Kidney (tissue), 14 donors: ENCODE results near the gene LSM14B. TPM values are rescaled to one million over a fixed set of nuclear protein-coding genes. Genes with fewer than 3 reads are reported as not detected.

Source experiments
- DNase-seq, 5 donors: peaks; one replicate each; pipeline ENCODE4 v3.0.0-alpha.2; 2013 to 2020
- FAIRE-seq: peaks from 2 replicates; lab custom pipeline; 2012; peaks lifted over from hg19 to GRCh38; lab: Jason Lieb, UNC
- H3K27ac ChIP-seq, 2 donors: one replicate each; pipeline ENCODE4 v1.7.0; 2013; ENCODE audit warnings: low read depth in 2 of 2, low read length in 2 of 2, inconsistent platforms in 1 of 2
- H3K27me3 ChIP-seq: one replicate; pipeline ENCODE4 v1.7.1; 2013; ENCODE audit warnings: low read length, inconsistent platforms; ENCODE audit not compliant: control insufficient read depth, insufficient read depth
- H3K36me3 ChIP-seq, 3 donors: one replicate each; pipeline versions ENCODE4 v1.7.0 to v1.7.1; 2013; ENCODE audit warnings: low read length in 3 of 3, control low read depth in 1 of 3, inconsistent platforms in 1 of 3; ENCODE audit not compliant: insufficient read depth in 3 of 3, control insufficient read depth in 2 of 3
- H3K4me1 ChIP-seq, 3 donors: one replicate each; pipeline versions ENCODE4 v1.7.0 to v1.7.1; 2013; ENCODE audit warnings: low read length in 3 of 3, inconsistent platforms in 1 of 3, low read depth in 1 of 3; ENCODE audit not compliant: control insufficient read depth in 2 of 3, insufficient read depth in 2 of 3
- H3K4me3 ChIP-seq, 3 donors: one replicate each; pipeline versions ENCODE4 v1.7.0 to v1.8.1; 2013; ENCODE audit warnings: low read length in 3 of 3, control low read depth in 1 of 3, inconsistent platforms in 1 of 3
- H3K9ac ChIP-seq, 3 donors: one replicate each; pipeline versions ENCODE4 v1.7.0 to v1.7.1; 2013; ENCODE audit warnings: low read length in 3 of 3, control low read depth in 1 of 3, inconsistent platforms in 1 of 3
- H3K9me3 ChIP-seq, 3 donors: one replicate each; pipeline versions ENCODE4 v1.7.0 to v1.7.1; 2013; ENCODE audit warnings: low read length in 3 of 3, control low read depth in 1 of 3, inconsistent platforms in 1 of 3; ENCODE audit not compliant: control insufficient read depth in 2 of 3, insufficient read depth in 1 of 3
- CTCF ChIP-seq: IDR thresholded peaks from 3 replicates; pipeline ENCODE4 v1.5.1; 2012; ENCODE audit warnings: mild to moderate bottlenecking, moderate library complexity, borderline replicate concordance; ENCODE audit not compliant: insufficient read depth; ENCODE audit errors: extremely low read depth
- intact Hi-C: fragments of 100-400 bp; cut with DNase I; formaldehyde crosslinking; loops from one replicate; pipeline ENCODE4 v1.11.1; 2022
- polyA plus RNA-seq: library from polyadenylated mRNA; stranded (reverse); fragments of 350-450 nt; fragmentation: Illumina TruSeq; extraction: RNeasy Lipid Tissue Mini Kit (QIAGEN cat#74804); gene quantifications from one replicate; pipeline ENCODE4 v1.2.3, GENCODE V29; 2014; ENCODE audit warnings: low read depth, low replicate concordance; ENCODE audit not compliant: insufficient read depth
- total RNA-seq: library from RNA; stranded (reverse); fragmentation: NEBNext Ultra II Directional; extraction: Animal tissue kit (Norgen Biotek cat#: 25700); gene quantifications from one replicate; pipeline ENCODE4 v1.2.1, GENCODE V29; 2021
- donor health status: control.
- donor health status: control.
- donor health status: control.
- donor health status: control.
- donor health status: control.
- donor health status: DM: yes; HTN: yes; CAD: no.
- donor health status: Normal renal cell carcinoma (clear cell type).

Gene LSM14B
- total and polyA plus RNA-seq, 2 donors from 2014 or later: 18.0 to 31.6 TPM

DNA sequence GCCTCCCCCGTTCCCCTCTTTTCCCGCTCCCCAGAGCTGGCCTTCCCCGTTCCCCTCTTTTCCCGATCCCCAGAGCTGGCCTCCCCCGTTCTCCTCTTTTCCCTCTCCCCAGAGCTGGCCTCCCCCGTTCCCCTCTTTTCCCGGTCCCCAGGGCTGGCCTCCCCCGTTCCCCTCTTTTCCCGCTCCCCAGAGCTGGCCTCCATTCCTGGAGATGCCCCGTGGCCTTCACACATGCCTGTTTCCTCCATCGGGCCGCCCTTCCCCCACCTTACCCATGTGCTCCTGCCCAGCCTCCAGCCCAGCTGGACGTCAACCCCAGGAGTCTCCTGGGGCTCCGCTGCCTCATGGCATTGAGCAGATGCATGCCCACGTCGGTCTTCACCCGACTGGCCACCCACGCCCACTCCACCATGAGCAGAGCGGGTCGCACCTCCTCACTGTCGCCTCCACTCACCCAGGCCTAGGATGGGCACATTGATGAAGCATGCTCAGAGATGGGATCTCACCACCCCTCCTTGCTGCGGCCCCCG lies 29.6 kb downstream of the LSM14B start:
- H3K36me3 ChIP-seq: peaks cover 0 to 10% (median 6%) of the 10 kb centered on the region in 3 donors
- no peak for FAIRE-seq
- H3K4me3 ChIP-seq: no peak overlapping the region
- H3K27me3 ChIP-seq: no peaks in the 10 kb centered on the region
- intact Hi-C loops: no loop called here
- H3K4me1 ChIP-seq: peaks cover 0 to 30% (median 4%) of the 10 kb centered on the region in 3 donors
- no peak overlapping the region for H3K27ac ChIP-seq
- no peak for DNase-seq
- H3K9ac ChIP-seq: no peak overlapping the region
- TF ChIP-seq CTCF: no peak
- H3K9me3 ChIP-seq: no peaks in the 10 kb centered on the region

DNA sequence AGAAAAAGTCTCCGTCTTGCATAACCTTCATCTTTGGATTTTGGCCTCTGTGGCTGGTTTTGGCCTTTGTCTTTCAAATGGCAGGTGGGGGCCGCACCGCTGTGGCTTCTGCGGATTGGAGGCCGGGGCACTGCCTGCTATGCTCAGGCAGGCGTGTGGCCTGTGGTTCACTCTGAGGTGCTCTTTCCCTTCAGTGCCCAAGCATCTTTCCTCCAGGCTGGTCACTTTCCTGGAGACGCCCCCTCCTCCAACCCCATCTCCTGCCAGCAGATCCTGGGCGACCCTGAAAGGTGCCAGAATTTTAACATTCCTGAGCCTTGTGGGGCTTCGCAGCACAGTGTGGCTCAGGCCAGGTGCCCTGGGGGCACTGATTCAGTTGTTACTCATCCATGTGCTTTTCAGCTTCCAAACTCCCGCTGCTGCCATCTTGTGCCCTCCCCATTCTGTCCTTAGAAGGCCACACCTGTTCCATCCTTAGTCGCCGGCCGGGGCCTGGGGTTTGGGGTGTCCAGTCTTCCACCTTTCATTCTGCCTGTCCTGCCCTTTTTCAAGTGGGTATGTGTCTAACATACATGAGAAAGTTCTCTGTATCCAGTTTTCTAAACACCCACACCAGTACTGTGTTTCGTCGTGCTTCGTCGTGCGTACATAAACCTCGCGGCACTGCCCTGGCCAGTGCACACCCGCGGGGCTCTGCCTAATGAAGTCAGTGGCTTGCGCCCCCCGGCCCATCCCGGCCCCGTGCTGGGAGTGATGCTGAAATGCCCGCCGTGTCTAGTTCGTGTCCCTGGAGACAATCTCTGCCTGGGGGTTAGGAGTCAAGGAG lies 33.4 kb downstream of the LSM14B start:
- Histone ChIP-seq H3K4me3 (no peak overlapping the region), H3K4me1 (peaks cover 0 to 15% (median 3%) of the 10 kb centered on the region in 3 donors), H3K27ac (no peak overlapping the region), H3K36me3 (peaks cover 0 to 10% (median 6%) of the 10 kb centered on the region in 3 donors), H3K9ac (no peak overlapping the region), H3K9me3 (no peaks in the 10 kb centered on the region), H3K27me3 (no peaks in the 10 kb centered on the region)
- TF ChIP-seq CTCF: no peak
- intact Hi-C loops: no loop called here
- no peak for FAIRE-seq
- no peak for DNase-seq

- FAIRE-seq (no peak), DNase-seq (no peak)
- intact Hi-C loops: no loop called here
- Histone ChIP-seq H3K9me3 (no peaks in the 10 kb centered on the region), H3K27me3 (no peaks in the 10 kb centered on the region), H3K9ac (no peak overlapping the region), H3K4me1 (peaks cover 0 to 15% (median 3%) of the 10 kb centered on the region in 3 donors), H3K27ac (no peak overlapping the region), H3K36me3 (peaks cover 0 to 10% (median 6%) of the 10 kb centered on the region in 3 donors), H3K4me3 (no peak overlapping the region)
- TF ChIP-seq CTCF: no peak
Observed at GRCh38 chr20:62156254-62156556, 33.9 kb downstream of the LSM14B start.
